SIG-M5 (cell line): ENCODE data around the gene SELENOO.

ENCODE experiments used
- DNase-seq: peaks from one replicate; lab custom pipeline; 2025; lab: John Stamatoyannopoulos, UW

The SELENOO gene

DNA sequence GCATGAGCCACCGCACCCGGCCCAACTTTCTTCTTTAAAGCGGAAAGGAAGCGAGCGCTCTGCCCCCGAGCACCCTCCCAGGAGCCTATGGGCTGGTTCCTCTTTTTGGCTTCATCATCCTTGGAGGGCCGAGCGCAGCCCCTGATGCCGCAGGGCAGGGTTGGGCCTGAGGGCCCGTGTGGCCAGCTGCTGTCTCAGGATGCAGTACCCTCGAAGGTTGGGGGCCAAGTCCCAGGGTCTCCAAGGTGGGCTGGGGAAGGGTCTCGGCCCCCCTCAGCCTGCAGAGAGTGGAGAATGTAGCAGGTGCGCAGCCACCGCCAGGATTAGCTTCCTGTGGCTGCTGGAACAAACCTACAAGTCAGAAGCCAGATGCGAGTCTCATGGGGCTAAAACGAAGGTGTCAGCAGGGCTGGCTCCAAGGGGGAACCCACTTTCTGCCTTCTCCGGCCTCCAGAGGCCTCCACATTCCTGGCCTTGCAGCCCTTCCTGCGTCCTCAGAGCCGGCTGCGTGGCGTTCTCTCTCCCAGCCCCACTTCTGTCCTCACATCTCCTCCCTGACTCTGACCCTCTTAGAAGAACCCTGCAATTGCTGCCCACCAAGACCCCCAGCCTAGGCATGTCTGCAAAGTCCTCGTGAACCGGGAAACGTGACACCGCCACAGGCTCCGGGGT is 27.4 kb upstream of the SELENOO start:
- DNase-seq, result no peak

DNA sequence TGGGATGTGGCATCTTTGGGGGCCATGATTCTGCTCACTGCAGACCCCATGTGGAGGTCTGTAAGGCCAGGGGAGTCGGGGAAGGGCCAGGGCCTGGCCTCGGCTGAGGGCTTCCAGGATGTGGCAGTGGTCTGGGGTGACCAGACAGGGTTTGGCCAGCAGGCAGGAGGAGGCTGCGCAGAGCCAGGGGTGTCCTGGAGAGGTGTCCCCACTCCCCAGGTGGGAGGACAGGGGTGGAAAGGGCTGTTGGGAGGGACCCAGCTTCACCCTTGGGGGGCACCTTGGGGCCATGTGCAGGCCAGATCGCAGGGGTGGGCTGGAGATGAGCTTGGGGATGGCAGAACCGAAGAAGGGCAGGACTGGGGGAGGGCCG is 26.8 kb upstream of the SELENOO start:
- no peak for DNase-seq

DNA sequence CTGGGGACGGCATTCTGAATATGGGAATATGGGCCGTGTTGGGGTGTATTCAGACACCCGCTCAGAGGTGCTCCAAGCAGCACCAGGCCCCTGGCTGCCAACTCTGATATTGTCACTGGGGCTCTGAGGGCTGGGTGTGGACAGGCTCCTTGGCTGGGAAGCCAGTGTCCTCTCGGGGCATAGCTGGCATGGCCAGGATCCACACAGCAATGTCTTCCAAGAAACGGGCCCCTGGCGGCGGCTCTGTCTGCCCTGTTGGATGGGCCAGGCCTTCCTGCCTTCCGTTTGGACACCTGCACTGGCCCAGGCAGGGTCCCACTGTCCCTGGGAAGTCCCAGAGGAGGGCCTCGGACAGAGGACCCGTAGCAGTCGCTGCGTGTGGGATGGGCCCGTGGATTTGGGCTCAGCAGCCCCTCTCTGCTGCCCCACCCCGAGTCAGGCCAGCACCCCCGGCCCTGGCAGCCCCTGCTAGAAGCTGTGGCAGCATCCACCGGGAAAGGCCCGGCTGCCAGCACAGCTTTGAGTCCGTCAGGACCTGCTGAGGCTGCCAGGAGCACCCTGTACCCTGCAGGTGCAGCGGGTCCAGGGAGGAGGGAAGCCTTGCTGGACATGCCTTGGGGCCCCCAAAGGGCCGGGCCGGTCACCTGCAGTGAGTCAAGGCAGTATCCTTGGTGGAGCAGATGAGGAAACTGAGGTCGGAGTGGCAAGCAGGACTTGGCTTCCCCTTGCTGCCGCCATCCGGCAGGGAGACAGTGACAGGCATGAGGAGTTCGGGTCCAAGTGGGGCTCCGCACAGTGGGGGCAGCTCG is 26.2 kb upstream of the SELENOO start:
- no peak for DNase-seq

DNA sequence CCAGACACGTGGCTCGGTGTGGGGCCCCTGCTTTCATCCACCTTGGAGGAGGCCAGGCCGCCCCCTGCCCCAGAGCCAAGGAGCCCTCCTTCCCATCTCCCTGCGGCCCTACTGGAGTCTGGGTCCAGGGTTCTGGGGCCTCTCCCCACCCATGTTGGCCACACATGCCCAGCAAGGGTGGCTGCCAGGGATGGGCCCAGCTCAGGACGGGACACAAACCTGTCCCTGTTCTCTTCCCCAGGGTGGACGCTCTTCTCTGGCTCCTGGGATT is 25.7 kb upstream of the SELENOO start:
- DNase-seq, result no peak

DNA sequence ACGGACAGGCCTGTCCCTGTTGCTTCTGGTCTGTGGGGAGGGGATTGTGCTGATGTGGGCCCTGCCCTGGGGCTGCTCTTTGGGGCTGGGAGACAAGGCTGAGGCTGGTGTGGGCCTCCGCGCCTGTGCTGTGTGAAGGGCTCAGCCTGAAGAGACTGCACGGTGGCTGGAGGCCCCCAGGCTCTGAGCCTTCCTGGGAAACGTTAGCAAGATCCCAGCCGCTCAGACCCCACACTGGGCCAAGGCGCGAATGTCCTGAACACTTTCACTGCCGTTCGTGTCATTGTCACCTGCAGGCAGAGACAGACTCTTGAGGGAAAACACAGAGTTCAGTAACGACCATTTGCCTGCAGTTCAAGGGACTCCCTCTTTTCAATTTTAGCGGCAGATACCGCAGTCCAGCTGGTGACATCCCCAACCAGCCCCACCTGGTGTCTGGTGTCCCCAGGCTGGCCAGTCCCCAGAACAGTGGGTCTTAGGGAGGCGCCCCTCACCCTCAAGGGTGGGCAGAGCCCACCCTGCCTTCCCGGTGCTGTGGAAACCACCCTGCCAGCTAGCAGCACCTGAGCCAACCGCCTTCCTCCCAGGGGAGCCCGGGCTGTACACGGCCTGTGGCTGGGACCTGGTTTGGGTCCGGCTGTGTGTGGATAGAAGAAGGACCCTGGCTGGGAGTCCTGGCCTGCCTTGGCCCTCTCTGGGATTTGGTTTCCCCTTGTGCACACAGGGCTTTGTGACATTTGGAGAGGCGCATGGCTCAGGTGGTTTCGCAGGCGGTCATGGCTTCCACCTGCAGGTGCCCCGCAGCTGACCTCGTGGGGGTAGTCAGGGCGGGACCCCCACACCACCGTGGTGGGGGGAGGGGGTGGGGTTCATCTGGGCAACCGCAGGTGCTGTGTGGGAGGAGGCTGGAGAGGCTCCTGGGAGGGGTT is 24.6 kb upstream of the SELENOO start:
- DNase-seq, result no peak

DNA sequence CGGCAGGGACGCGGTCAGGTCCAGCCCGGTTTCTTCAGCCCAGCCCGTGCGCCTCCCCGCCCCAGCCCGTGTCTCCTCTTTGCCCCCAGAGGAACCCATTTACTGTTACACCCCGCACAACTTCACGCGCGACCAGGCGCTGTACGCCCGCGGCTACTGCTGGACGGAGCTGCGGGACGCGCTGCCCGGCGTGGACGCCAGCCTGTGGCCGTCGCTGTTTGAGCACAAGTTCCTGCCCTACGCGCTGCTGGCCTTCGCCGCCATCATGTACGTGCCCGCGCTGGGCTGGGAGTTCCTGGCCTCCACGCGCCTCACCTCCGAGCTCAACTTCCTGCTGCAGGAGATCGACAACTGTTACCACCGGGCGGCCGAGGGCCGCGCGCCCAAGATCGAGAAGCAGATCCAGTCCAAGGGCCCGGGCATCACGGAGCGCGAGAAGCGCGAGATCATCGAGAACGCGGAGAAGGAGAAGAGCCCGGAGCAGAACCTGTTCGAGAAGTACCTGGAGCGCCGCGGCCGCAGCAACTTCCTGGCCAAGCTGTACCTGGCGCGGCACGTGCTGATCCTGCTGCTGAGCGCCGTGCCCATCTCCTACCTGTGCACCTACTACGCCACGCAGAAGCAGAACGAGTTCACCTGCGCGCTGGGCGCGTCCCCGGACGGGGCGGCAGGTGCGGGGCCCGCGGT is 23.8 kb upstream of the SELENOO start:
- DNase-seq, result no peak

DNA sequence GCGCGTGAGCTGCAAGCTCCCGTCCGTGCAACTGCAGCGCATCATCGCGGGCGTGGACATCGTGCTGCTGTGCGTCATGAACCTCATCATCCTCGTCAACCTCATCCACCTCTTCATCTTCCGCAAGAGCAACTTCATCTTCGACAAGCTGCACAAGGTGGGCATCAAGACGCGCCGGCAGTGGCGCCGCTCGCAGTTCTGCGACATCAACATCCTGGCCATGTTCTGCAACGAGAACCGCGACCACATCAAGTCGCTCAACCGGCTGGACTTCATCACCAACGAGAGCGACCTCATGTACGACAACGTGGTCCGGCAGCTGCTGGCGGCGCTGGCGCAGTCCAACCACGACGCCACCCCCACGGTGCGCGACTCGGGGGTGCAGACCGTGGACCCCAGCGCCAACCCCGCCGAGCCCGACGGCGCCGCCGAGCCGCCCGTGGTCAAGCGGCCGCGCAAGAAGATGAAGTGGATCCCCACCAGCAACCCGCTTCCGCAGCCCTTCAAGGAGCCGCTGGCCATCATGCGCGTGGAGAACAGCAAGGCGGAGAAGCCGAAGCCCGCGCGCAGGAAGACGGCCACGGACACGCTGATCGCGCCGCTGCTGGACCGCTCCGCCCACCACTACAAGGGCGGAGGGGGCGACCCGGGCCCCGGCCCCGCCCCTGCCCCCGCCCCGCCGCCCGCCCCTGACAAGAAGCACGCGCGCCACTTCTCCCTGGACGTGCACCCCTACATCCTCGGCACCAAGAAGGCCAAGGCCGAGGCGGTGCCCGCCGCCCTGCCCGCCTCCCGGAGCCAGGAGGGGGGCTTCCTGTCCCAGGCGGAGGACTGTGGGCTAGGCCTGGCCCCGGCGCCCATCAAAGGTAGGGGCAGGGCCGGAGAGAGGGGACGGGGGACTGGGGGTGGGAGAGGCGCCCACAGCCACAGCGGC is 23.0 kb upstream of the SELENOO start:
- DNase-seq, result no peak

DNA sequence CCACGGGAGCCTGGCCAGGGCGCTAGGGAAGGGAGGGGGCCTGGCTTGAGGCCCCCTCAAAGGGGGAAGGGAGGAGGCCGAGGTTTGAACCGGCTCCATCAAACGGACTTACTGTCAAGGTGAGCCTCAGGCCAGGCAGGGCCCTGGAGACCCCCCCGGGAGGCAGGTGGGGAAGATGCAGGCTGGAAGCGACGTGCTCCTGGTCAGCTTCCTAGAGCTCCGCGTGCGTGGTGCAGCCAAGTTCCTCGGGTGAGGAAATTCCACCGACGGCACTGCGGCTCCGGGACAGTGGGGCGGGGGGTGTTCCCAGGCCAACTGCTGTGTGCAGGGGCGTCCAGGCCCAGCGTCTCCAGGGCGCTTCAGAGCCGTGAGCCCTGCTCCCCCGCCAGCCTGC is 22.3 kb upstream of the SELENOO start:
- DNase-seq, result no peak

DNA sequence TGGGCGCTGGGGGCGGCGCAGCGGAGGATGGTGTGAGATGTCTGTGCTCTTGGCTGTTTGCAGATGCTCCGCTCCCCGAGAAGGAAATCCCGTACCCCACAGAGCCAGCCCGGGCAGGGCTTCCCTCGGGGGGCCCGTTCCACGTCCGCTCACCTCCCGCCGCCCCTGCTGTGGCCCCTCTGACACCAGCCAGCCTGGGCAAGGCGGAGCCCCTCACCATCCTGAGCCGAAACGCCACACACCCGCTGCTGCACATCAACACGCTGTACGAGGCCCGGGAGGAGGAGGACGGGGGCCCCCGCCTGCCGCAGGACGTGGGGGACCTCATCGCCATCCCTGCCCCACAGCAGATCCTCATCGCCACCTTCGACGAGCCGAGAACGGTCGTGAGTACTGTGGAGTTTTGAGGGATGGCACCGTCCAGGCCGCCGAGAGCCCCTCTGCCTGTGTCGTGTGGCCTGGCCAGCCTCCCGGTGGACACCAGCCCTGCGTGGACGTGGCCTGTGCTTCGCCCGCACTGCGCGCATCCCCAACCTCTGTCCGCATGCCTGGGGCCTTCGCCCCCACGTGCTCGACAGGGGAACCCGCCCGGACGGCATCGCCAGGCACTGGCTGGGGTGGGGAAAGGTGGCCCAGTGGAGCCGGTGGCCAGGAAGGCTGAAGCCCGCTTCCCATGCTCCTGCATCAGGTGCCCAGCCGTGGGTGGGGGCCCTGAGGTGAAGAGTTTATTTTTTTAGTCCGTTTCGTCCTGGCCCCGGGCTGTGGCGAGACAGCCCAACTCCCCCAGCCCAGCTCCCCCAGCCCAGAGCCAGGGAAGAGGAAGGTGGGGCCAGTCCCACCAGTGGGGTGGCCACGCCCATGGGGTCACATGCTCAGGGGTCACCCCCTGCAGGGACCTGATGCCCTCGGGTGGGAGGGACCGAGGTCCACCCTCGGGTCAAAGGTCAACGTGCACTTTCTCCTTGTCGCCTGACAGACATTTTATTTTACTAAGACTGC is 21.6 kb upstream of the SELENOO start:
- no peak for DNase-seq

DNA sequence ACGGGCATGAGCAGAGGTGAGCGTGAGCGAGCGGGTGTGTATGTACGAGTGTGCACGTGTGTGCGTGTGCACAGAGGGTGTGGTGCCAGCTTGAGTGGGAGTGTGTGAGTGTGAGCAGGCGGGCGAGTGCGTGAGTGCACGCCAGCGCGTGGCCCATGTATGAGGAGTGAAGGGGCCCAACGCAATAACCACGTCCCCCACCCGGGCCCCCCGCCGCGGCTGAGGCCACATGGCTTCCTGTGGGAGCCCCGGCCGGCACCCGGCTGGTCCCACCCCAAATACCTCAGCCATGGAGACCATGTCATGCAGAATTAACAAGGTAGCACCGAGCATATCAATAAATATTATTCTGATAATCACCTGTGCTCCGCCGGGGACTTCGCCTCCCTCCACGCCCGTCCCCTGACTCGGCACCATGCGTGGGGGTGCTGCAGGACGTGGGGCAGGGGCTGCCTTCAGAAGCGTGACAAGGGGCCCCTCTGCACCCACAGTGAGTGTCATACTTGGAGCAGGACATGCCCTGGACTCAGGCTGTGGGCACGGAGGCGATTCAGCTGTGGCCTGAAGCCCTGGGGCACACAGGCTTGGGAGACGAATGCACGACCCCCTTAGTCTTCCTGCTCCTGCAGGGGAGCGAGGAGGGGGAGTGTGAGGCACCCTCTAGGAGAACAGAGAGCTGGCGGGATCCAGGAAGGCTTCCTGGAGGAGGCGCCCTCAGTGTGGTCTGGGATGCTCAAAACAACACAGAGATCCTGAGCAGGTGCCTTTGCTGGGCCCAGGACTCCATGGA is 20.7 kb upstream of the SELENOO start:
- no peak for DNase-seq

DNA sequence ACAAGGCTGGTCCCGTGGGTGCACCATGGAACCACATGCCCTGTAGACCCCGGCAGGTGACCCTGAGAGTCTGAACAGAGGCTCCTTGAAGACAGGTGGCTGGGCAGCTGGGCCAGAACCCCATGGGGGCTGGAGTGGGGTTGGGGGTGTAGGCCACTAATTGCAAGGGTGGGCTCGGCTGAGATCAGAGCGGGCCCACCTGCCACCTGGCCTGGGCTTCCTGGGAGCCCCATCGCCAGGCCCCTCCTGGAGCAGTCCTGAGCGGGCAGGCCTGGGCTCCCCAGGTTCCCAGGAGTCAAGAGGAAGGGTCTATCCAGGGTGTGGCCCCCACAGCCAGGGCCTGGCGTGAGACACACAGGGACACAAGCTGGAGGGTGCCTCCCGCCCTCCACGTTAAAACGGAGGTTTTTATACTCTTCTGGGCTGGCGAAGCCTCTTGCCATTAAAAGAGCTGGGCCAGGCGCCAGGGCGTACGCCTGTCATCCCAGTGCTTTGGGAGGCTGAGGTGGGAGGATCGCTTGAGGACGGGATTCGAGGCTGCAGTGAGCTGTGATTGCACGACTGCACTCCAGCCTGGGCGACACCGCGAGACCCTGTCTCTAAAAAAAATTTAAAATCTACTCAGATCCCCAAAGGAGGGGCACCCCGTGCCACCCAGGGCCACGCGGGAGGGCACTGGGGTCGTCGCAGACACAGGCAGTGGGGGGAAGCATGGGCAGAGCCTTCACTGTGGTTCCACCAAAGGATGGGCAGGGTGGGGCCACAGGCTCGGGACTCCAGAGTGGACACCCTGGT is 19.9 kb upstream of the SELENOO start:
- no peak for DNase-seq

DNA sequence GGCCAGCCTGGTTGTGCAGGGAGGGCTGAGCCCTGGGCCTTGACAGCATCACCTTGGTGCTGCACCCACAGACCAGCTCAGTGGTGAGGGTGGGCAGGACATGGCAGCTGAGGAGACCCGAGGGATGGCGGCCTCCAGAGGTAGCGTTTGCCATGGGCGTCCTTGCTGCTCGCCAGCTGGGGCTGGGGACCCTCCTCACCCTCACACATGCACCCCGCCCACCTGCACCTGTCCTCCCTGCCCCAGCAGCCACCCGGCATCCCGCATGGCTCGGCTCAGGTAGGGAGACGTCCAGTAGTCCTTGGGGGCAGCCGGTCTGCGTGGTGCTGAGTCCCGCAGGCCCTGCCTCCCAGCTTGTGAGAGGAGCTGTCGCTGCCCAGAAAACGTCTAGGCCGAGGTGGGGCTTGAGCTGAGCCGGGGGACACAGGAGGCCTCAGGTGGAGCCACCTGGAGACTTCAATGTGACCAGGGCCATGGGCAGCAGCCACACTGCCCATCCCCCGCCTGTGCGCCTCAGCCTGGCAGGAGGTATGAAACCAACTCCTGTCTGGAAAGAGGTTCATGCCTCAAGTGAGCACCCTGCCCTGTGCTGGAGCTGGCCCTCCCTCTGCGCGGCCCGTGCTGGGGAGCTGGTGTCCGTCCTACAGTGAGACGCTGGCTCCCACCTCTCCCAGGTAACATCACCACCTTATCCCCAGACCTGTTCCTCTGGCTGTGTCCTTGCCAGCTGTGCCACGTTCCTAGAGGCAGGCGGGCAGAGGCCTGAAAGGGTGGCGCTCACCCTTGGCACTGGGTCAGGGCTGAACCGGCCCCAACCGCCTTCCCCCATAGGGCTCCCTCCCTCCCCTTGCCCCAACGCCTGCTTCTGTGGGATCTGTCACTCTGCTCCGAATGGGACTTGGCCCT is 18.4 kb upstream of the SELENOO start:
- DNase-seq, result no peak

DNA sequence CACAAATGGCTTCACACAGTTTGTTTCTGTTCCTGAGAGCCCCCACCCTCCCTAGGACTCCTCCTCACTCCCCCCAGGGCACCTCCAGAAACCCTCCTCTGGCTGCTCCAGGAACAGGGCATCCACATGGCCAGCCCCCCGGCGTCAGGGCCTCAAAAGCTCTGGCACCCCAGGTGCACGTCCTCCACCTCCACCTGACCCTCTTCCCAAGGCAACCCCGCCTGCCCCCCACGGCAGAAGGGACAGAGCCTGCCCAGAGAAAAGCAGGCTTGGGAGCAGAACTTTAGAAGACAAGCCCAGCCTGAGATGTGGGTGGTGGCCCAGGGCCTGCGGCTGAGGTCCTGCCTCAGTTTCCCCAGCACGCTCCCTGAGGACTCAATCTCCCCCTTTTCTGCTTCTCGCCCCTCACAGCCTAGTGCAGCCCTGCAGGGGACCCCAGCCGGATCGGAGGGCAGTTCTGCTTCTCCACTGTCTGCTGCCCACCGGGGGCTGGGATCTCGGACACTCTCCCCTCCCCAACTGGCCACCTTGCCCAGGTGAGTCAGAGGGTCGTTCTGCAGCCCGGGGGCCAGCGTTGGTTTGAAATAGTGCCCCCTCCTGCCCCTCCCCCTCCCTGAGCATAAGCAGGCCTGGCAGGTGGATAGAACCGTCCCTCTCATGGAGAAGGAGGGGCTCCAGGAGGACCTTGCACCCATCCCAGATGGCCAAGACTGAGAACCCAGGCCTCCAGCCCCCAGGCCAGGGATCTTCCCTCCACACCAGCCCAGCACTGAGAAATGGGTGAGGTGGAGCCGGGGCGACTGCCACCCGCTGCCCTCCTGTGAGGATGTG is 17.5 kb upstream of the SELENOO start:
- DNase-seq, result no peak

DNA sequence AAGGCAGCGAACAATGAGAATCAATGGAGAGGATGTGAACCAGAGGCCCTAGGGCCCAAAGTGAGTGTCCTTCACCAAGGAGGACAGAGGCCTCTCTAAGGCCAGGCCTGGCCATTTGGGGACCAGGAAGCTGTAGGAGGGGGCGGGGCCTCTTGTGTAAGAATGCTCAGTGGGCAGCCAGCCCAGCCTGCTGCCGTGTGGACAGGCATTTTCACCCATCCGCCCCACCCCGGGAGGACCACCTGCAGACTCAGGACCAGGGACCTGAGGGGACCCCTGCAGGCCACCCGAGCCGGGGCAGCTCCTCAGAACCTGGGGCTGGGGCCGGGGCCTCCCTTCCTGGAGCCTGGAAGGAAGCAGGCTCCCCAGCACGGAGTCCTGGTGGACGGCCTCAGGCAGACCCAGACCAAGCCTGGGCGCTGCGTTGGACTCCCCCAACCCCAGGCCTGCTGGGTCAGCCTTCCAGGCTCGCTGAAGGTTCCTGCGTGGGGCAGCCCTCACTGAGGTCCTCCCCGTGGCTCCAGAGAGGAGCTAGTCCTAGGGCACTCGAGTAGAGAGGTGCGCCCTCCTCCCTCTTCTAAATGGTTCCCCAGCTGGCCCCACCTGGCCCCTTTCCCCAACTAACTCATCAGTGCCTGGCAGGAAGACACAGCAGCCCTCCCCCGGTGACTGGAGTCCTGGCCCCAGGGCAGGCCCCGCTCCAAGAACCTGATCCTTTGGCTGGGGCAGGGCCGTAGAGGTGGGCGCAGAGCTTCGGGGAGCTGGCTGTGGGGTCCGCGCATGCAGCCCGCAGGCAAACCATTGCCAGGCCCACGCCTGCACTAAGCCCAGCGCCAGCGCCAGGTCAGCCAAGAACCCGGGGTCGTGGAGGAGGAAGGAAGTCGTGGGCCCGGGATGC is 16.6 kb upstream of the SELENOO start:
- no peak for DNase-seq

DNA sequence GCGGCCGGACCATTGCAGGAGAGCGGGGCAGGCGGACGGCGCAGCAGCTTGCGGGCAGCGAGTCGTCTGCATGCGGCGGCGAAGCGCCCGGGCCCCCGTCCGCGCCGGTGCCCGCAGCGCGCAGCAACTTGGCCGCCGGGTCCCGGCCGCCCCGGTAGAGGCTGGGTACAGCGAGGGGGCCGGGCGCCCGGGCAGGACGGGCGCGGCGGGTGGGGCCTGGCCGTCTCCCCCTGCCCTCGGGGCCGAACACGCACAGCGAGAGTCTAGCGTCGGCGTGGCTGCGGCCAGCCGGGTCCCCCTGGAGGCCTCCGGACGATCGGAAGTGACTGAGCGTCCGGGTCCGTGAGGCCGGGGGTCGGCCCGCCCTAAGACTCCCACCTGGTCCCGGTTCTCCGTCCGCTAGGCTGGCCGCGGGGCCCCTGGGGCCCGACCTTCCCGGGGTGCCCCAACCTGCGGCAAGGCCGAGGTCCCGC is 15.9 kb upstream of the SELENOO start:
- no peak for DNase-seq
